Cardiac fibroblast (primary cell): ENCODE results near the gene ITGA2.
A peak's percentile ranks its signal among the peaks of the same experiment; 100 is the strongest.

Source experiments
- DNase-seq, 2 donors: peaks; one replicate each; pipeline versions ENCODE4 v3.0.0 to v3.0.0-alpha.2; 2010; ENCODE audit warnings: low read depth in 2 of 2
- H3K4me3 ChIP-seq, 2 donors: replicated peaks in 1 of 2; 1 replicate in 1 of 2; 2 replicates in 1 of 2; pipeline ENCODE4 v1.5.1; 2011; ENCODE audit warnings: low read depth in 2 of 2, low read length in 2 of 2, mild to moderate bottlenecking in 2 of 2, moderate library complexity in 1 of 2
- TF ChIP-seq, protein P1 (sequence below): IDR thresholded peaks from one replicate; pipeline ENCODE4 v1.5.1; 2011; ENCODE audit warnings: low read depth, mild to moderate bottlenecking, low read length, inconsistent platforms

The ITGA2 gene

DNA sequence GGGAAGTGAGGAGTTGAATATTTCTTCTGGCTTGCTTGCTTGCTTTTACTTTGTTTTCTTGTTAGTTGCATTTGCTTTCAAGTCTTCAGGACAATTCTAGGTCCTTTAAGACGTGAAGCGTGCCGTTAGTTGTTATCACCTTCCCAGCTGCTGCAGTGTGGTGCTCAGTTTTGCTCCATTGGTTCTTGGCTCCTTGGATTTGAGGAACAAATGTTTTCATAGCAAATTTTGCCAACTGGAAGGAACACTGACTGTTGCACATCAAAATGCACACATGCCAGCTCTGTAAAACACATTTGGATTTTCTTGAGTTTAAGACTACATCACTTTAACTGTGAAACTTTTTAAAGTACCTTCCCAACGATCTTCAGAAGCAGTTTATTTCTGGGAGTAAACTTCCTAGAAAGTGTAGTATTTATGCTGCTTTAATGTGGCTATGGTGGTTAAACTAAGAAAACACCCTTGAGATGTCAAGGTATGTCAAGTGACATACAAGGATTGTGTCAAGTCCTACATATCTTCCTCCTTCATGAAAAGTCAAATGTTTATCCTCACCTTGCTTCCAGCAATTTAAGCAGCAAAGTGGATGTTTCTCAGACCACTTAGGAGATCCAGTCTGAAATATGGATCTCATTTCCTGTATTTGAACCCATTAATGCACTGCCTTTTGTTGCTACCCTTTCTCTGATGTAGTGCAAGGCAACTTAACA is 95.5 kb downstream of the ITGA2 start:
- TF ChIP-seq, protein P1, sequence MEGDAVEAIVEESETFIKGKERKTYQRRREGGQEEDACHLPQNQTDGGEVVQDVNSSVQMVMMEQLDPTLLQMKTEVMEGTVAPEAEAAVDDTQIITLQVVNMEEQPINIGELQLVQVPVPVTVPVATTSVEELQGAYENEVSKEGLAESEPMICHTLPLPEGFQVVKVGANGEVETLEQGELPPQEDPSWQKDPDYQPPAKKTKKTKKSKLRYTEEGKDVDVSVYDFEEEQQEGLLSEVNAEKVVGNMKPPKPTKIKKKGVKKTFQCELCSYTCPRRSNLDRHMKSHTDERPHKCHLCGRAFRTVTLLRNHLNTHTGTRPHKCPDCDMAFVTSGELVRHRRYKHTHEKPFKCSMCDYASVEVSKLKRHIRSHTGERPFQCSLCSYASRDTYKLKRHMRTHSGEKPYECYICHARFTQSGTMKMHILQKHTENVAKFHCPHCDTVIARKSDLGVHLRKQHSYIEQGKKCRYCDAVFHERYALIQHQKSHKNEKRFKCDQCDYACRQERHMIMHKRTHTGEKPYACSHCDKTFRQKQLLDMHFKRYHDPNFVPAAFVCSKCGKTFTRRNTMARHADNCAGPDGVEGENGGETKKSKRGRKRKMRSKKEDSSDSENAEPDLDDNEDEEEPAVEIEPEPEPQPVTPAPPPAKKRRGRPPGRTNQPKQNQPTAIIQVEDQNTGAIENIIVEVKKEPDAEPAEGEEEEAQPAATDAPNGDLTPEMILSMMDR = no peak
- no peak overlapping the region for H3K4me3 ChIP-seq
- DNase-seq = no peak

DNA sequence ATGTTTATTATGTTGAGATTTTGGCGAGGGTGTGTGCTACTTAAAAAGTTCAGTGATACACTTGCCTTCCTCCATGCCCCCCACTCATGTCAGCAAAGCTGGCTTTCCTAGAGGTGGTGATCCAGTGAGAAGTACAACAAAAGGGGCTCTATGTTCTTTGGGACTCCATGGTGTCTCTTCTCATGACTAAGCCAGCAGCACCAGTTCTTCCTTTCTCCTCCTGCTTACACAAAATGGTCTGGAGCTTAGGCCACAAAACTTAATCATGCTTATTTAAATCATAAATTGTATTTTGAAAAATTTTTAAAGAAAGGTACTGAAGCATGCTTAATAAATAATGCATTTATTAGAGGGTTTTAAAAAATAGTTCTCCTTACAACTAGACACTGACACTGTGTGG is 98.0 kb downstream of the ITGA2 start:
- TF ChIP-seq, protein P1 = no peak
- no peak overlapping the region for H3K4me3 ChIP-seq
- no peak for DNase-seq

DNA sequence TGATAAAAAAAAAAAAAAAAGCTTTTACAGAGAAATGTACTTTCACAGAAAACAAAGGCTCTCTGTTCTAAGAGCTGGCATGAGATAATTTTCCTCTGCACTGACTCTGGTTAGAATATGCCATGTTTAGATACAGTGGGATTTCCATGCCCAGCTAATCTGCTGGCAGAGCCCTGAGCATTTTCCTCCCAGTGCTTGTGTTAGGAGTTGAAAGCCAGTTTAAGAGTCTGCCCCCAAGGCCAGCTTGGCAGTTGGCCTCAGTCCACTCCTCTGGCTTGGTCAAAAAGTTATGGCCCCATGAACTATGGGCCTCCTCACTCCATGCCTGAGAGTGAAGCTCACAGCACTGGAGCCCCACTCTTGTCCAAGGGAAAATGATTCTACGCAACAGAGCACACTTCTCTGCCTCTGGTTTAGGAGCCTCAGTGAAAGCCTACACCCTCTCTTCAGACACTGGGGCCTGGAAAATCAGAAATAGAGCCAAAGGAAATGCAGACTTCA is 98.5 kb downstream of the ITGA2 start:
- TF ChIP-seq, protein P1 = no peak
- H3K4me3 ChIP-seq = no peak overlapping the region
- DNase-seq = peak in 1 of 2 donors; percentile 23

DNA sequence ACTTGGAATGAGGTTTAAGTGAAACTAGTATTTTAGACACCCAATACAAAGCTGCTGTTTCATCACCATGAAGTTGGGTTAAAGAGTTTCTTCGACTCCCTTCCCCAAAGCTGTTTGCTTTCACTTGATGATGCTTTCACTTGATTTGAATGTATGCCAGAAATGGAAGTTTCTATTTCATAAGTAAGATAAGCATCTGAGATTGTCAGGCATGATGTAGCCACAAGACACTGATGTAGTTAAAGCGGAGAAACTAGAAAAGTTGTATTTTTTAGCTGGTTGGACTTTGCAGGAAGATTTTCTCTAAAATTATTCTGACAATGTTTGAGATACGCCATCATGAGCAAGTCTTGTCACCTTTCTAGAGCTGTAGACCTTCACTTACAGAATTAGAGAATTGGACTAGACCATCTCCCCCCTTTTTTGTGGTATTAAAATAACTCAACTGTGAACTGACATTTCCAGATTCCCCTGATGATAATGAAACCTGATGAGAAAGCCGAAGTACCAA is 100.4 kb downstream of the ITGA2 start:
- peak in 1 of 2 donors; percentile 19 for DNase-seq
- H3K4me3 ChIP-seq = no peak overlapping the region
- TF ChIP-seq, protein P1 = no peak

DNA sequence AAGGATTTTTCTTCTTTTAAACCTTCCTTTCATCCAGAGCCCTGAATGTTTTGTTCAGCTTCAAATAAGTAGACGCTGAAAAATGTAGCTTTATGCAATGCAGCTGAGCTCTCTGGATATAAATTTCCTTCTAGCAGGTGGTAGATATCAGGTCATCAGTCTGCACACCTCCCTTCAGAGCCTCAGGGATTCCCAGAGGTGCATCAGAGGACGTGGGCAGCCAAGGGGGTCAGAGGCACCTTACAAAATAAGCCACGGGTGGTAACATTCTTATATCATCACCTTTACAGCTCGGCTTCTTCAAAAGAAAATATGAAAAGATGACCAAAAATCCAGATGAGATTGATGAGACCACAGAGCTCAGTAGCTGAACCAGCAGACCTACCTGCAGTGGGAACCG is 101.1 kb downstream of the ITGA2 start:
- H3K4me3 ChIP-seq = no peak overlapping the region
- TF ChIP-seq, protein P1 = no peak
- DNase-seq = no peak

DNA sequence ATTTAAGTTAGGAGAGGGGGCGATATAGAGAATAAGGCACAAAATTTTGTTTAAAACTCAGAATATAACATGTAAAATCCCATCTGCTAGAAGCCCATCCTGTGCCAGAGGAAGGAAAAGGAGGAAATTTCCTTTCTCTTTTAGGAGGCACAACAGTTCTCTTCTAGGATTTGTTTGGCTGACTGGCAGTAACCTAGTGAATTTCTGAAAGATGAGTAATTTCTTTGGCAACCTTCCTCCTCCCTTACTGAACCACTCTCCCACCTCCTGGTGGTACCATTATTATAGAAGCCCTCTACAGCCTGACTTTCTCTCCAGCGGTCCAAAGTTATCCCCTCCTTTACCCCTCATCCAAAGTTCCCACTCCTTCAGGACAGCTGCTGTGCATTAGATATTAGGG is 102.1 kb downstream of the ITGA2 start:
- DNase-seq = peak; percentile 62 to 75
- TF ChIP-seq, protein P1 = peak; percentile 10
- no peak overlapping the region for H3K4me3 ChIP-seq

DNA sequence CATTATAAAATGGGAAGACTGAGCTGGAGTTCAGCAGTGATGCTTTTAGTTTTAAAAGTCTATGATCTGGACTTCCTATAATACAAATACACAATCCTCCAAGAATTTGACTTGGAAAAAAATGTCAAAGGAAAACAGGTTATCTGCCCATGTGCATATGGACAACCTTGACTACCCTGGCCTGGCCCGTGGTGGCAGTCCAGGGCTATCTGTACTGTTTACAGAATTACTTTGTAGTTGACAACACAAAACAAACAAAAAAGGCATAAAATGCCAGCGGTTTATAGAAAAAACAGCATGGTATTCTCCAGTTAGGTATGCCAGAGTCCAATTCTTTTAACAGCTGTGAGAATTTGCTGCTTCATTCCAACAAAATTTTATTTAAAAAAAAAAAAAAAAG is 103.1 kb downstream of the ITGA2 start:
- DNase-seq = no peak
- TF ChIP-seq, protein P1 = no peak
- no peak overlapping the region for H3K4me3 ChIP-seq
